ENCODE measurements around the gene MFSD2A. TPM values are rescaled to one million over a fixed set of nuclear protein-coding genes. Genes with fewer than 3 reads are reported as not detected.
"Not testable (repeated sequence)": the region's sequence is repeated elsewhere in the genome, so short reads cannot be mapped to it uniquely, and the experiment has no call there.

MFSD2A gene
- total RNA-seq, 1 donor from 2014 or later, result 5.6 TPM

- no peak for DNase-seq
- H3K9me3 Mint-ChIP-seq (ENCODE audit: unreplicated experiment), result peaks cover 2% of the 10 kb centered on the region
- no peaks in the 10 kb centered on the region for H3K36me3 Mint-ChIP-seq (ENCODE audit: unreplicated experiment)
- peaks cover 2% of the 10 kb centered on the region for H3K27me3 Mint-ChIP-seq (ENCODE audit: unreplicated experiment)
- H3K4me3 Mint-ChIP-seq (ENCODE audit: unreplicated experiment), result no peak overlapping the region
- no peak overlapping the region for H3K27ac Mint-ChIP-seq (ENCODE audit: unreplicated experiment)
- TF ChIP-seq CTCF (IDR thresholded peaks at IDR 0.05; ENCODE audit: partially characterized antibody, unreplicated experiment), result no peak
- no peaks in the 10 kb centered on the region for H3K4me1 Mint-ChIP-seq (ENCODE audit: low read depth, unreplicated experiment)
Measured at GRCh38 chr1:39981385-39981784, 26.4 kb downstream of the MFSD2A start.

GRCh38 chr1:39981945-39982344 is 27.0 kb downstream of the MFSD2A start:
- H3K9me3 Mint-ChIP-seq (ENCODE audit: unreplicated experiment), result peaks cover 3% of the 10 kb centered on the region
- H3K36me3 Mint-ChIP-seq (ENCODE audit: unreplicated experiment), result no peaks in the 10 kb centered on the region
- H3K27ac Mint-ChIP-seq (ENCODE audit: unreplicated experiment), result no peak overlapping the region
- no peak overlapping the region for H3K4me3 Mint-ChIP-seq (ENCODE audit: unreplicated experiment)
- H3K4me1 Mint-ChIP-seq (ENCODE audit: low read depth, unreplicated experiment), result no peaks in the 10 kb centered on the region
- H3K27me3 Mint-ChIP-seq (ENCODE audit: unreplicated experiment), result peaks cover 2% of the 10 kb centered on the region
- no peak for TF ChIP-seq CTCF (IDR thresholded peaks at IDR 0.05; ENCODE audit: partially characterized antibody, unreplicated experiment)
- DNase-seq, result no peak

- DNase-seq; H3K9me3 Mint-ChIP-seq (ENCODE audit: unreplicated experiment); H3K27me3 Mint-ChIP-seq (ENCODE audit: unreplicated experiment); H3K4me3 Mint-ChIP-seq (ENCODE audit: unreplicated experiment); H3K4me1 Mint-ChIP-seq (ENCODE audit: low read depth, unreplicated experiment); H3K36me3 Mint-ChIP-seq (ENCODE audit: unreplicated experiment); H3K27ac Mint-ChIP-seq (ENCODE audit: unreplicated experiment): not testable (repeated sequence)
Measured at GRCh38 chr1:39984480-39984879, 29.5 kb downstream of the MFSD2A start.

GRCh38 chr1:39984951-39985350 is 30.0 kb downstream of the MFSD2A start:
- peaks cover 3% of the 10 kb centered on the region for H3K9me3 Mint-ChIP-seq (ENCODE audit: unreplicated experiment)
- H3K4me1 Mint-ChIP-seq (ENCODE audit: low read depth, unreplicated experiment), result no peaks in the 10 kb centered on the region
- no peak overlapping the region for H3K27ac Mint-ChIP-seq (ENCODE audit: unreplicated experiment)
- no peak for TF ChIP-seq CTCF (IDR thresholded peaks at IDR 0.05; ENCODE audit: partially characterized antibody, unreplicated experiment)
- no peaks in the 10 kb centered on the region for H3K36me3 Mint-ChIP-seq (ENCODE audit: unreplicated experiment)
- H3K27me3 Mint-ChIP-seq (ENCODE audit: unreplicated experiment), result peaks cover 2% of the 10 kb centered on the region
- no peak overlapping the region for H3K4me3 Mint-ChIP-seq (ENCODE audit: unreplicated experiment)
- DNase-seq, result no peak

GRCh38 chr1:39987869-39988268 is 32.9 kb downstream of the MFSD2A start:
- Mint-ChIP-seq H3K36me3 (ENCODE audit: unreplicated experiment) (no peaks in the 10 kb centered on the region), H3K9me3 (ENCODE audit: unreplicated experiment) (peaks cover 3% of the 10 kb centered on the region), H3K27me3 (ENCODE audit: unreplicated experiment) (peaks cover 2% of the 10 kb centered on the region), H3K4me1 (ENCODE audit: low read depth, unreplicated experiment) (no peaks in the 10 kb centered on the region), H3K4me3 (ENCODE audit: unreplicated experiment) (no peak overlapping the region), H3K27ac (ENCODE audit: unreplicated experiment) (no peak overlapping the region)
- no peak for TF ChIP-seq CTCF (IDR thresholded peaks at IDR 0.05; ENCODE audit: partially characterized antibody, unreplicated experiment)
- no peak for DNase-seq
